GM23248 (cell line): ENCODE measurements around the gene TFRC.

Source experiments
- EZH2 ChIP-seq: fragments of 200-600 bp; sonication (generic); IDR thresholded peaks from 2 replicates; pipeline ENCODE4 v1.6.1; 2018; ENCODE audit warnings: antibody characterized with exemption, mild to moderate bottlenecking; ENCODE audit not compliant: insufficient read depth, poor library complexity, severe bottlenecking
- EZH2phosphoT487 ChIP-seq: fragments of 200-600 bp; sonication (generic); IDR thresholded peaks from 2 replicates; pipeline ENCODE4 v1.6.1; 2018; ENCODE audit warnings: antibody characterized with exemption, moderate library complexity, mild to moderate bottlenecking, low read depth; ENCODE audit not compliant: insufficient read depth

DNA sequence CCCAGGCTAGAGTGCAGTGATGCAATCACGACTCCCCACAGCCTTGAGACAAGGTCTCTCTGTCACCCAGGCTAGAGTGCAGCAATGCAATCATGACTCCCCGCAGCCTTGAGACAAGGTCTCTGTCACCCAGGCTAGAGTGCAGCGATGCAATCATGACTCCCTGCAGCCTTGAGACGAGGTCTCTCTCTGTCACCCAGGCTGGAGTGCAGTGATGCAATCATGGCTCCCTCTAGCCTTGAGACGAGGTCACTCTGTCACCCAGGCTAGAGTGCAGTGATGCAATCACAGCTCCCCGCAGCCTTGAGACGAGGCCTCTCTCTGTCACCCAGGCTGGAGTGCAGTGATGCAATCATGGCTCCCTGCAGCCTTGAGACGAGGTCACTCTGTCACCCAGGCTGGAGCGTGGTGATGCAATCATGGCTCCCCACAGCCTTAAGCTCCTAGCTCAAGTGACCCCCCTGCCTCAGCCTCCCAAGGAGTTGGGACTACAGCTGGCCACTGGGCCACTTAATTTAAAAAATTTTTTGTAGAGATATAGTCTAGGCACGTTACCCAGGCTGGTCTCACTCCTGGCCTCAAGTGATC is 26.1 kb downstream of the TFRC start:
- TF ChIP-seq EZH2phosphoT487: no peak
- TF ChIP-seq EZH2: no peak
